ENCODE results near the gene SCN2B.

DNA sequence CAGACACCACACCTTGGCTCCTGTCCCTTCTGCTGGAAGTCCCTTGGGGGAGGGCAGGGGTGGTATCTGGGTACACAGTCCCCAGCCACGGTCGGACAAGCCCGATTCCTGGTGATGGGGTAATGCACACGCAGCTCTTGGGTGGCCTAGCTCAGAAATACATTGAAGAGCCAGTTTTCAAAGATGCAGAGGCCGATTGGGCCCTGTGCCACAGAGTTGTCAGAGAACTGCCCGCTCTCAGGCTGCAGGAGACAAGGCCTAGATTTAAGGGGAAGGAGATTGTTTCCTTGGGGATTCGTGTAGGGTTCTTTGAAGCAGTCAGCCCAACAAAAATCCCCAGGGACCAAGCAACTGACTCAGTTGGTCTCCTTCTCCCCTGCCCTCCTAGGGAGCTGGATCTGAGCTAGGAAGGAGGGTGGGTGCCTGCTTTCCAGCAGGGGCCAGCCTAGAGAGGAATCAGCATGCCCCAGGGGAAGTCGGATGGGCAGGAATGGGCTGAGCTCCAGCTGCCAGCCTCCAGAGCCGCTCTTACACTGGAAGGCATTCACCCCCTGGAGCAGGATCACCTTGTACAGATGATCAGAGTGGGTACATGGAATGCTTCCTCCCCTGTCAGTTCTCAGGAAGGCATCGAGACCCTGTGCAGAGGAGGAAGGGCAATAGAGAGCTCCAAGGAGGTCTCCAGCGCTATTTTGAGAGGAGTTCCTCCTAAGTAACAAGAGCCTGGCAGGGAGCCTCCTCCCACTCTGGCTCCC, 20.5 kb downstream of the SCN2B start:
- TF ChIP-seq, protein P1, sequence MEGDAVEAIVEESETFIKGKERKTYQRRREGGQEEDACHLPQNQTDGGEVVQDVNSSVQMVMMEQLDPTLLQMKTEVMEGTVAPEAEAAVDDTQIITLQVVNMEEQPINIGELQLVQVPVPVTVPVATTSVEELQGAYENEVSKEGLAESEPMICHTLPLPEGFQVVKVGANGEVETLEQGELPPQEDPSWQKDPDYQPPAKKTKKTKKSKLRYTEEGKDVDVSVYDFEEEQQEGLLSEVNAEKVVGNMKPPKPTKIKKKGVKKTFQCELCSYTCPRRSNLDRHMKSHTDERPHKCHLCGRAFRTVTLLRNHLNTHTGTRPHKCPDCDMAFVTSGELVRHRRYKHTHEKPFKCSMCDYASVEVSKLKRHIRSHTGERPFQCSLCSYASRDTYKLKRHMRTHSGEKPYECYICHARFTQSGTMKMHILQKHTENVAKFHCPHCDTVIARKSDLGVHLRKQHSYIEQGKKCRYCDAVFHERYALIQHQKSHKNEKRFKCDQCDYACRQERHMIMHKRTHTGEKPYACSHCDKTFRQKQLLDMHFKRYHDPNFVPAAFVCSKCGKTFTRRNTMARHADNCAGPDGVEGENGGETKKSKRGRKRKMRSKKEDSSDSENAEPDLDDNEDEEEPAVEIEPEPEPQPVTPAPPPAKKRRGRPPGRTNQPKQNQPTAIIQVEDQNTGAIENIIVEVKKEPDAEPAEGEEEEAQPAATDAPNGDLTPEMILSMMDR (conservative IDR thresholded peaks at IDR 0.05 in 1 of 2, IDR thresholded peaks at IDR 0.05 in 1 of 2; ENCODE audit: extremely low read depth in 1 of 2, insufficient read depth in 1 of 2, low read depth in 1 of 2, low read length in 2 of 2), result no peak
- TF ChIP-seq EZH2 (IDR thresholded peaks at IDR 0.05; ENCODE audit: borderline replicate concordance, low read length), result no peak
